GM12801 (cell line): ENCODE data around the gene GPR18.

Experiments used
- CTCF ChIP-seq: IDR thresholded peaks from one replicate; pipeline ENCODE4 v1.5.1; 2011; ENCODE audit warnings: control low read depth; ENCODE audit not compliant: insufficient read length; ENCODE audit errors: extremely low read depth

GPR18 gene

GRCh38 chr13:99258210-99258860 lies at the start of gene GPR18:
GPR18 (minus strand) TSS chr13:99258379; CDS start chr13:99255872, 2,507 bp downstream.
- no peak for TF ChIP-seq CTCF

GRCh38 chr13:99307648-99308339 lies 49.6 kb upstream of the GPR18 start:
- no peak for TF ChIP-seq CTCF

- TF ChIP-seq CTCF: no peak
Observed at GRCh38 chr13:99307247-99307646, 49.1 kb upstream of the GPR18 start, which contains the start of gene GPR183. GPR183 (minus strand) TSS chr13:99307399; CDS start chr13:99296145, 11,254 bp downstream.

GRCh38 chr13:99305566-99305965 lies 47.4 kb upstream of the GPR18 start:
- TF ChIP-seq CTCF: no peak

GRCh38 chr13:99305158-99305557 lies 47.0 kb upstream of the GPR18 start:
- no peak for TF ChIP-seq CTCF

GRCh38 chr13:99304541-99304940 lies 46.4 kb upstream of the GPR18 start:
- no peak for TF ChIP-seq CTCF

GRCh38 chr13:99303863-99304521 lies 45.8 kb upstream of the GPR18 start:
- no peak for TF ChIP-seq CTCF
